ENCODE data around the gene PALM3. TPM values are rescaled to one million over a fixed set of nuclear protein-coding genes. Genes with fewer than 3 reads are reported as not detected.

Gene PALM3
- total and polyA plus RNA-seq, 3 donors from 2014 or later: 18.4 to 34.6 (median 21.3) TPM

DNA sequence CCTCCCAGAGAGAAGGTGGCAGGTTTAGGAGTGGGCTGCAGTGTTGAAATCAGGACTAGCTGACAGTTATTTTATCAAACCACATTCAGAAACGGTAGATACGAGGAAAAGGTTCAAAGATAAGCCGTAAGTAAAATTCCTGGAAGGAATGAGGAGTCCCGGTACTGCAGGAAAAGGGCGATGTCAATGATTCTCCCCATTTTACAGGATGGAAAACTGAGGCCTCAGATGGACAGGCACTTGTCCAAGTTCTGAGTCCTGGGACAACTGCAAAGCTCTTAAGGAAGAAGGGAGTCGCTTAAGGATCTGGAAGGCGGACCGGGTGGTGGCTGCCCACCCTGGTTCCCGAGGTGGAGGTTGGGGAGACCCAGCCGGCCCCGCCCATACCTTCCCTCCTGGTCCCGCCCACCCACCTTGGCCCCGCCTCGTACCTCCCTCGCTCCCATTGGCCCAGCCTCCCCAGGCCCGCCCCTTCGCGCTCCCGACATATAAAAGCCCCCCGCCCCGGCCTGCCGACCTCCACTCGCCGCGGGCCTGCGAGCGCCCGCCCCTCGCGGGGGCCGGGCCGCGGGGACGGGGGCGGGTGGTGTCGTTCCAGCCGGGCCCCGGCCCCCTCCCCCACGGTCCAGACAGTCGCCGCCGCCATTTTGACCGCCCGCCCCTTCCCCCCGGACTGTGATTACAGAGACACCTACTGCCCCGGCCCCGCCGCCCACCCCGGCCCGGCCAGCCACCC, 56.4 kb downstream of the PALM3 start:
- Histone ChIP-seq H3K27ac (peak overlapping the region; percentile 92 to 94), H3K9me3 (no peaks in the 10 kb centered on the region), H3K4me1 (peaks cover 23% of the 10 kb centered on the region), H3K27me3 (no peaks in the 10 kb centered on the region), H3K36me3 (ENCODE audit: low read depth, missing control alignments) (no peaks in the 10 kb centered on the region), H3K4me3 (peak overlapping the region; percentile 95 to 99)
- TF ChIP-seq, protein P1, sequence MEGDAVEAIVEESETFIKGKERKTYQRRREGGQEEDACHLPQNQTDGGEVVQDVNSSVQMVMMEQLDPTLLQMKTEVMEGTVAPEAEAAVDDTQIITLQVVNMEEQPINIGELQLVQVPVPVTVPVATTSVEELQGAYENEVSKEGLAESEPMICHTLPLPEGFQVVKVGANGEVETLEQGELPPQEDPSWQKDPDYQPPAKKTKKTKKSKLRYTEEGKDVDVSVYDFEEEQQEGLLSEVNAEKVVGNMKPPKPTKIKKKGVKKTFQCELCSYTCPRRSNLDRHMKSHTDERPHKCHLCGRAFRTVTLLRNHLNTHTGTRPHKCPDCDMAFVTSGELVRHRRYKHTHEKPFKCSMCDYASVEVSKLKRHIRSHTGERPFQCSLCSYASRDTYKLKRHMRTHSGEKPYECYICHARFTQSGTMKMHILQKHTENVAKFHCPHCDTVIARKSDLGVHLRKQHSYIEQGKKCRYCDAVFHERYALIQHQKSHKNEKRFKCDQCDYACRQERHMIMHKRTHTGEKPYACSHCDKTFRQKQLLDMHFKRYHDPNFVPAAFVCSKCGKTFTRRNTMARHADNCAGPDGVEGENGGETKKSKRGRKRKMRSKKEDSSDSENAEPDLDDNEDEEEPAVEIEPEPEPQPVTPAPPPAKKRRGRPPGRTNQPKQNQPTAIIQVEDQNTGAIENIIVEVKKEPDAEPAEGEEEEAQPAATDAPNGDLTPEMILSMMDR (IDR thresholded peaks at IDR 0.05): no peak
- TF ChIP-seq POLR2A (IDR thresholded peaks at IDR 0.05): no peak
- intact Hi-C loops (cut with DNase I; ENCODE audit: low total_unique reads): no loop called here
- 3 to 8% methylated on average over 13 to 35 of the region's 50 CpGs for WGBS, 2 donors
- peak; percentile 95 for DNase-seq

DNA sequence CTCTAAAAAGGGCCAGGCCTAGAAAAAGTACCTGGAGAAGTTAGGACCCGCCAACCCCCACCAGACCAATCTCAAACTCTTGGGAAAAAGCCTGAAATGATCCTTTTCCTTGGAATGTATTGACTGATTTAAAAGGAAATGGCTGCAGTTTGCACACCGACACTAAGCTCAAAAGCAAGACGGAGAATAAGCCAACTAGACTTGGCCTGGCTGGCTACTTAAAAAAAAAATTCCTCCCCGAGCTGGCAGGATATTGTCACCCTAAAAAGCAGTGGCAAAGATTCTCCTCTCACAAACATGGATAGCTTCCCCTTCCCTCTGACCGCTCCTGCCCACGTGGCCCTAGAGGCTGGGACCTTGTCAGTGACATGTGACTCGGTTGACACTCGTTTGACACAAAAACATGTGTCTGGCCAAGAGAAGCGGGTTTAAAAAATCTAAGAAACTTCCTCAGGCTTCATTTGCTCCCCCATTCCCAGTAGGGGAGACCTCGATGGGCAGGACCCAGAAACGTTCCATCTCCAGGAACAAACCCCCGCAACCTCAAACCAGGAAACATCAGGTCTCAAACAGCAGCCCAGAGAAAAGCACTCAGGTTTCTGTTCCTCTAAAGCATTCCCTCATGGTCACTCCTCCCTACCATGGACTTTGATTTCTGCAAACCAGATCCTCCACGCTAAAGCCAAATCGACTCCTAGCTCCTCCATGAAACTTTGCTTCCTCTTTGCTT, 57.1 kb downstream of the PALM3 start:
- peaks cover 23% of the 10 kb centered on the region for H3K4me1 ChIP-seq
- DNase-seq: peak; percentile 73
- intact Hi-C loops (cut with DNase I; ENCODE audit: low total_unique reads): no loop called here
- H3K27me3 ChIP-seq: no peaks in the 10 kb centered on the region
- TF ChIP-seq POLR2A (IDR thresholded peaks at IDR 0.05): no peak
- TF ChIP-seq, protein P1 (IDR thresholded peaks at IDR 0.05): no peak
- H3K36me3 ChIP-seq (ENCODE audit: low read depth, missing control alignments): no peaks in the 10 kb centered on the region
- peak overlapping the region; percentile 92 to 94 for H3K27ac ChIP-seq
- peak overlapping the region; percentile 95 to 99 for H3K4me3 ChIP-seq
- no peaks in the 10 kb centered on the region for H3K9me3 ChIP-seq
- 17 to 24% methylated on average over 13 to 14 of the region's 14 CpGs for WGBS, 2 donors

Other genes with a start within 250 kb of the PALM3 start
- gene NANOS3, start 184.9 kb downstream of the PALM3 start, total RNA-seq: 10 to 100 TPM; 14.5 to 18.6 TPM
- 9.3 TPM for gene NANOS3, start 184.9 kb downstream of the PALM3 start, polyA plus RNA-seq (ENCODE audit: insufficient read depth, low read depth, low replicate concordance)
- 10 to 100 TPM; 26.3 to 48.9 TPM for gene BRME1, start 156.0 kb downstream of the PALM3 start, total RNA-seq
- 17.8 TPM for gene BRME1, start 156.0 kb downstream of the PALM3 start, polyA plus RNA-seq (ENCODE audit: insufficient read depth, low read depth, low replicate concordance)
- gene CC2D1A, start 155.9 kb downstream of the PALM3 start, total RNA-seq: 10 to 100 TPM; 56.6 to 62.7 TPM
- gene CC2D1A, start 155.9 kb downstream of the PALM3 start, polyA plus RNA-seq (ENCODE audit: insufficient read depth, low read depth, low replicate concordance): 31.0 TPM
- 10 to 100 TPM; 12.6 to 14.6 TPM for gene PODNL1, start 123.7 kb downstream of the PALM3 start, total RNA-seq
- gene PODNL1, start 123.7 kb downstream of the PALM3 start, polyA plus RNA-seq (ENCODE audit: insufficient read depth, low read depth, low replicate concordance): 5.8 TPM
- gene DCAF15, start 109.6 kb downstream of the PALM3 start, total RNA-seq: 10 to 100 TPM; 79.3 to 82.6 TPM
- 151 TPM for gene DCAF15, start 109.6 kb downstream of the PALM3 start, polyA plus RNA-seq (ENCODE audit: insufficient read depth, low read depth, low replicate concordance)
- 10 to 100 TPM; 18.3 to 24.2 TPM for gene RFX1, start 55.8 kb downstream of the PALM3 start, total RNA-seq
- gene RFX1, start 55.8 kb downstream of the PALM3 start, polyA plus RNA-seq (ENCODE audit: insufficient read depth, low read depth, low replicate concordance): 40.9 TPM
- not detected for gene RLN3, start 33.9 kb downstream of the PALM3 start, total RNA-seq
- 1.7 TPM for gene RLN3, start 33.9 kb downstream of the PALM3 start, polyA plus RNA-seq (ENCODE audit: insufficient read depth, low read depth, low replicate concordance)
- 1 to 10 TPM; 3.5 to 4.9 TPM for gene IL27RA, start 30.3 kb downstream of the PALM3 start, total RNA-seq
- 5.2 TPM for gene IL27RA, start 30.3 kb downstream of the PALM3 start, polyA plus RNA-seq (ENCODE audit: insufficient read depth, low read depth, low replicate concordance)
- gene MISP3, start 10.7 kb upstream of the PALM3 start, total RNA-seq: 1 to 10 TPM; 4.2 to 7.2 TPM
- gene MISP3, start 10.7 kb upstream of the PALM3 start, polyA plus RNA-seq (ENCODE audit: insufficient read depth, low read depth, low replicate concordance): 0.76 TPM
- 10 to 100 TPM in 1 of 2 donors, 1 to 10 TPM in 1; 5.0 to 12.7 TPM for gene C19orf67, start 23.7 kb upstream of the PALM3 start, total RNA-seq
- 12.6 TPM for gene C19orf67, start 23.7 kb upstream of the PALM3 start, polyA plus RNA-seq (ENCODE audit: insufficient read depth, low read depth, low replicate concordance)
- 10 to 100 TPM; 50.6 to 72.9 TPM for gene SAMD1, start 28.7 kb upstream of the PALM3 start, total RNA-seq
- 34.0 TPM for gene SAMD1, start 28.7 kb upstream of the PALM3 start, polyA plus RNA-seq (ENCODE audit: insufficient read depth, low read depth, low replicate concordance)
- gene PRKACA, start 55.7 kb upstream of the PALM3 start, total RNA-seq: 100 to 1,000 TPM; 114 to 116 TPM
- gene PRKACA, start 55.7 kb upstream of the PALM3 start, polyA plus RNA-seq (ENCODE audit: insufficient read depth, low read depth, low replicate concordance): 203 TPM
- gene ASF1B, start 74.5 kb upstream of the PALM3 start, total RNA-seq: 10 to 100 TPM; 31.5 to 52.7 TPM
- 55.2 TPM for gene ASF1B, start 74.5 kb upstream of the PALM3 start, polyA plus RNA-seq (ENCODE audit: insufficient read depth, low read depth, low replicate concordance)
- gene ADGRL1, start 144.1 kb upstream of the PALM3 start, total RNA-seq: 10 to 100 TPM; 45.0 to 57.2 TPM
- 23.8 TPM for gene ADGRL1, start 144.1 kb upstream of the PALM3 start, polyA plus RNA-seq (ENCODE audit: insufficient read depth, low read depth, low replicate concordance)

Data from testis (tissue), 3 donors.